Common myeloid progenitor, CD34-positive (primary cell): Measurements from ENCODE around the gene RBM12.
"Not testable (repeated sequence)": the region's sequence is repeated elsewhere in the genome, so short reads cannot be mapped to it uniquely, and the experiment has no call there.

Experiments
- CTCF ChIA-PET: fragments of 350-600 bp; sonication (Branson Sonifier 250); formaldehyde crosslinking; loops from one replicate; lab custom pipeline; 2021; ENCODE audit warnings: antibody characterized with exemption; lab: Charles Lee
- POLR2A ChIA-PET: fragments of 350-600 bp; sonication (Branson Sonifier 250); formaldehyde crosslinking; loops from one replicate; lab custom pipeline; 2021; ENCODE audit warnings: antibody characterized with exemption; lab: Charles Lee
- DNase-seq, 3 donors: peaks; one replicate each; pipeline versions ENCODE4 v3.0.0 to v3.0.0-alpha.2; 2013
- H3K27ac ChIP-seq, 2 experiments: 1 replicate in 1 of 2; 2 replicates in 1 of 2; pipeline ENCODE4 v1.7.0; 2013; ENCODE audit warnings: inconsistent platforms in 2 of 2, low read length in 2 of 2, mild to moderate bottlenecking in 2 of 2, low read depth in 1 of 2, moderate library complexity in 1 of 2; ENCODE audit not compliant: severe bottlenecking in 2 of 2, insufficient read depth in 1 of 2, poor library complexity in 1 of 2
- H3K27me3 ChIP-seq, 5 experiments: replicated peaks in 2 of 5; 1 replicate in 3 of 5; 2 replicates in 2 of 5; pipeline versions ENCODE4 v1.6.1 to v1.7.0; 2013; ENCODE audit warnings: low read length in 4 of 5, mild to moderate bottlenecking in 2 of 5, moderate library complexity in 2 of 5, inconsistent platforms in 1 of 5; ENCODE audit not compliant: insufficient read depth in 5 of 5, control insufficient read depth in 4 of 5
- H3K36me3 ChIP-seq, 4 experiments: 1 replicate in 2 of 4; 2 replicates in 2 of 4; pipeline versions ENCODE4 v1.6.1 to v1.7.0; 2013; ENCODE audit warnings: low read length in 3 of 4, control low read depth in 1 of 4, mild to moderate bottlenecking in 1 of 4; ENCODE audit not compliant: control insufficient read depth in 4 of 4, insufficient read depth in 4 of 4
- H3K4me1 ChIP-seq, 4 experiments: 1 replicate in 3 of 4; 2 replicates in 1 of 4; pipeline versions ENCODE4 v1.6.1 to v1.7.1; 2013; ENCODE audit warnings: low read length in 3 of 4, mild to moderate bottlenecking in 3 of 4, control low read depth in 1 of 4, inconsistent platforms in 1 of 4, moderate library complexity in 1 of 4; ENCODE audit not compliant: control insufficient read depth in 4 of 4, insufficient read depth in 4 of 4; ENCODE audit errors: control extremely low read depth in 1 of 4
- H3K4me3 ChIP-seq, 7 experiments: 1 replicate in 4 of 7; 2 replicates in 3 of 7; pipeline versions ENCODE4 v1.5.1 to v1.7.0; 2013; ENCODE audit warnings: mild to moderate bottlenecking in 7 of 7, low read length in 6 of 7, moderate library complexity in 6 of 7, inconsistent platforms in 2 of 7, low read depth in 2 of 7, control low read depth in 1 of 7; ENCODE audit not compliant: insufficient read depth in 4 of 7, control insufficient read depth in 1 of 7; ENCODE audit errors: extremely low read depth in 1 of 7
- H3K9me3 ChIP-seq, 5 experiments: 1 replicate in 4 of 5; 2 replicates in 1 of 5; pipeline versions ENCODE4 v1.6.1 to v1.7.1; 2013; ENCODE audit warnings: low read length in 4 of 5, mild to moderate bottlenecking in 2 of 5, inconsistent platforms in 1 of 5, low read depth in 1 of 5, moderate library complexity in 1 of 5; ENCODE audit not compliant: control insufficient read depth in 4 of 5, insufficient read depth in 2 of 5; ENCODE audit errors: control extremely low read depth in 1 of 5
- WGBS: methylation state at CpG from one replicate; pipeline ENCODE4 v1.1.5; 2013; ENCODE audit not compliant: insufficient coverage; 5-methylcytosine and 5-hydroxymethylcytosine counted together

Gene RBM12

DNA sequence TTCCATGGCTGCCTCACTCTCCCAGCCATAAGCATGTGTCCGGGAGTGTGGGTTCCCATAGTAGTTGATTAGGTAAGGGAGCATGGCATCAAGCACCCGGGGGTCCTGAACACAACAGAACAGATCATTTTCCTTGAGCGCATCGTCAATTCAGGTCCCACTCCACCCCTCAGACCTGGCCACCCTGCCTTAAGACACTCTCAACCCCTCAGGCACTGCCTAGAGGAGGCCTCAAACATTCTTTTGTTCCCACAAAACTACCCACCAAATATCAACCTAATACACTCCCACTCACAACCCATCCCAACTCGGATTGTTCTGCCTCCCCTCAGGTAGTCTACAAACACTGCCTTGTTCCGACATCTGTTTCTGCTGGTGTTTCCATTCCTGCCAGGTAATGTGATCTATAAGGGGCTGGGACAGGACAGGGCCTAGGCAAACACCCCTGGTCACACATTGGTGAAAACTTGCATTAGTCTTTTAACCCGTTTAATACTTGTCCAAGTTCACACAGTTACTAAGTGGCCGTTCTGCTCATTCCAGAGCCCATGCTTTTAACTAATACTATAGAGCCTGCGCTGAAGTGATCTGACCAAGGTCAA lies 33.1 kb upstream of the RBM12 start:
- Histone ChIP-seq H3K4me3 (peak overlapping the region in 6 of 7 experiments; percentile 90 to 98 (median 94)), H3K4me1 (peaks cover 10 to 28% (median 24%) of the 10 kb centered on the region in 4 experiments), H3K9me3 (no peaks in the 10 kb centered on the region), H3K36me3 (peaks cover 4 to 30% (median 18%) of the 10 kb centered on the region in 4 experiments), H3K27me3 (no peaks in the 10 kb centered on the region), H3K27ac (no peak overlapping the region)
- ChIA-PET CTCF (interaction anchor here (0.6 kb wide), 1 partner anchor 94 kb away, joined by 3 read pairs; no protein-coding TSS in a partner anchor), POLR2A (no interaction called here)
- 91% methylated on average over 5 of the region's 9 CpGs for WGBS
- no peak for DNase-seq

GRCh38 chr20:35695978-35696377 lies 31.3 kb upstream of the RBM12 start:
- 94% methylated on average over 2 of the region's 4 CpGs for WGBS
- DNase-seq: no peak
- ChIA-PET CTCF (no interaction called here), POLR2A (no interaction called here)
- H3K4me1 ChIP-seq: peaks cover 10 to 28% (median 23%) of the 10 kb centered on the region in 4 experiments
- H3K36me3 ChIP-seq: peaks cover 0 to 15% (median 10%) of the 10 kb centered on the region in 4 experiments
- H3K4me3 ChIP-seq: no peak overlapping the region
- no peaks in the 10 kb centered on the region for H3K27me3 ChIP-seq
- no peaks in the 10 kb centered on the region for H3K9me3 ChIP-seq
- H3K27ac ChIP-seq: no peak overlapping the region

- Histone ChIP-seq H3K27ac (no peak overlapping the region), H3K4me1 (peaks cover 10 to 23% (median 20%) of the 10 kb centered on the region in 4 experiments), H3K4me3 (no peak overlapping the region), H3K36me3 (peaks cover 3 to 16% (median 9%) of the 10 kb centered on the region in 4 experiments), H3K27me3 (no peaks in the 10 kb centered on the region), H3K9me3 (no peaks in the 10 kb centered on the region)
- ChIA-PET POLR2A (no interaction called here), CTCF (no interaction called here)
- 93% methylated on average over 2 of the region's 2 CpGs for WGBS
- DNase-seq: no peak
Measured at GRCh38 chr20:35695245-35695749, 30.6 kb upstream of the RBM12 start.

DNA sequence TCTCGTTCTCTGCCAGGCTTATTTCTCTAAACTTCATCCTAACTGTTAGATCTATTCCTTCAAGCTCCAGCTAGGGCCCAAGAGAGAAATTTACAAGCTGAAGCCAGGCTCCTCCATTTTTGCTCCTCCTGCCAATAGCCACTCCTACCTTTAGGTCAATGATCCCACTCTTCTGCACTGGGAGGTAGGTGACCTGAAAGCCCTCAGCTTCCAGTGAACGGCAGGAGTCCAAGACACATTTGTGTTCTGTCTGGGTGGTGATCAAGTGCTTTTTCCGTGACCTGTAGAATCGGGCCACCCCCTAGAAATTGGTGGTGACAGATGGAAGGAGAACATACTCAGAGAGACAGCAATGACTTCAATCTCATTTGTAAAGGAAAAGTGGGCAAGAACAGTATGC lies 25.6 kb upstream of the RBM12 start:
- 96% methylated on average over 3 of the region's 4 CpGs for WGBS
- no peak overlapping the region for H3K4me3 ChIP-seq
- H3K4me1 ChIP-seq: no peaks in the 10 kb centered on the region
- H3K36me3 ChIP-seq: peaks cover 11 to 33% (median 17%) of the 10 kb centered on the region in 4 experiments
- CTCF ChIA-PET: interaction anchor here (1.0 kb wide), 1 partner anchor 26 kb away, joined by 4 read pairs; the partner anchor contains the start of genes CPNE1 and RBM12
- POLR2A ChIA-PET: no interaction called here
- H3K9me3 ChIP-seq: peaks cover 0 to 5% (median 0%) of the 10 kb centered on the region in 5 experiments
- no peak for DNase-seq
- H3K27ac ChIP-seq: no peak overlapping the region
- H3K27me3 ChIP-seq: no peaks in the 10 kb centered on the region

DNA sequence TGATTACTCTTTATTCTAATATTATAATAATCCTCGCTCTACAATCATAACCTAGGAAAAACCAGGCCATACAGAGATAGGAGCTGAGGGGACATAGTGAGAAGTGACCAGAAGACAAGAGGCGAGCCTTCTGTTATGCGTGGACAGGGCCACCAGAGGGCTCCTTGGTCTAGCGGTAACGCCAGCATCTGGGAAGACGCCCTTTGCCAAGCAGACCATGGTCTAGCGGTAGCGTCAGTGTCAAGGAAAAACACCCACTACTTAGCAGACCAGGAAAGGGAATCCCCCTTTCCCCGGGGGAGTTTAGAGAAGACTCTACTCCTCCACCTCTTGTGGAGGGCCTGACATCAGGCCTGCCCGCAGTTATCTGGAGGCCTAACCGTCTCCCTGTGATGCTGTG lies 22.2 kb upstream of the RBM12 start:
- H3K9me3 ChIP-seq, H3K27ac ChIP-seq, H3K4me3 ChIP-seq, H3K4me1 ChIP-seq, H3K27me3 ChIP-seq, CTCF ChIA-PET, DNase-seq, POLR2A ChIA-PET: not testable (repeated sequence)
- WGBS: 97% methylated on average over 8 of the region's 11 CpGs
- H3K36me3 ChIP-seq: peaks cover 7 to 28% (median 17%) of the 10 kb centered on the region in 4 experiments

GRCh38 chr20:35685368-35685767 lies 20.7 kb upstream of the RBM12 start:
- CTCF ChIA-PET: interaction anchor here (0.7 to 1.0 kb wide), 3 partner anchors 8 to 222 kb away, joined by 3 to 4 read pairs (median 3); no protein-coding TSS in a partner anchor
- 100% methylated on average over 1 of the region's 9 CpGs for WGBS
- H3K27me3 ChIP-seq, H3K4me1 ChIP-seq, POLR2A ChIA-PET, DNase-seq, H3K27ac ChIP-seq, H3K9me3 ChIP-seq, H3K4me3 ChIP-seq: not testable (repeated sequence)
- H3K36me3 ChIP-seq: peaks cover 7 to 26% (median 15%) of the 10 kb centered on the region in 4 experiments

DNA sequence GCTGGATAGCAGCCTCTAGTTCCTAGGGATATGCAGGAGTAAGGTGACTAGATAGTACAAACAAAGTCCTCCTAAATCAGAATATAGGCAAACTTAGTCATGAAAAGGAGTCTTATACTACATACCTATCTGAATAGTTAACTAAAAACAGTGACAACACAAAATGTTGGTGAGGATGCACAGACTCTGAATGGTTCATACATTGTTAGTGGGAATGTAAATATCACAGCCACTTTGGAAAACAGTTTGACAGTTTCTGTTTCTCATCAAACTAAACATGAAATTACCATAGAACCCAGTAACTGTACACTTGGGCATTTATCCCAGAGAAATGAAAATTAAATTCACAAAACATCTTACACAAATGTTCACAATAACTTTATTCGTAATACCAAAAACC lies 17.3 kb upstream of the RBM12 start:
- no peak for DNase-seq
- WGBS: 100% methylated on average over 1 of the region's 1 CpG
- ChIA-PET CTCF (interaction anchor here (1.1 kb wide), 1 partner anchor 62 kb away, joined by 3 read pairs; no protein-coding TSS in a partner anchor), POLR2A (no interaction called here)
- H3K4me3 ChIP-seq: no peak overlapping the region
- H3K4me1 ChIP-seq: peaks cover 4 to 11% (median 7%) of the 10 kb centered on the region in 4 experiments
- no peak overlapping the region for H3K27ac ChIP-seq
- H3K27me3 ChIP-seq: no peaks in the 10 kb centered on the region
- peaks cover 1 to 3% (median 2%) of the 10 kb centered on the region in 4 experiments for H3K36me3 ChIP-seq
- H3K9me3 ChIP-seq: peaks cover 0 to 2% (median 0%) of the 10 kb centered on the region in 5 experiments
